Astrocyte (in vitro differentiated cells and primary cell): ENCODE results near the gene OSBPL2. TPM values are rescaled to one million over a fixed set of nuclear protein-coding genes. Genes with fewer than 3 reads are reported as not detected.

Experiments used
- DNase-seq: peaks from one replicate; pipeline ENCODE4 v3.0.0-alpha.2; 2010; ENCODE audit warnings: low read depth
- FAIRE-seq: peaks from 2 replicates; lab custom pipeline; 2011; peaks lifted over from hg19 to GRCh38; lab: Jason Lieb, UNC
- H2AFZ ChIP-seq: 2 replicates; pipeline ENCODE4 v1.6.0; 2012; ENCODE audit warnings: low read depth, low read length, inconsistent platforms
- H3K27ac ChIP-seq: 2 replicates; pipeline ENCODE4 v1.5.1; 2011; ENCODE audit warnings: low read depth, low read length, inconsistent platforms
- H3K27me3 ChIP-seq: 2 replicates; pipeline ENCODE4 v1.6.0; 2011; ENCODE audit warnings: low read length, inconsistent platforms; ENCODE audit not compliant: insufficient read depth
- H3K36me3 ChIP-seq: 2 replicates; pipeline ENCODE4 v1.5.1; 2011; ENCODE audit warnings: low read length, inconsistent platforms; ENCODE audit not compliant: insufficient read depth
- H3K4me1 ChIP-seq: 2 replicates; pipeline ENCODE4 v1.5.1; 2011; ENCODE audit warnings: low read length, inconsistent platforms; ENCODE audit not compliant: insufficient read depth
- H3K4me2 ChIP-seq: 2 replicates; pipeline ENCODE4 v1.6.0; 2012; ENCODE audit warnings: low read length, inconsistent platforms
- H3K4me3 ChIP-seq: 2 replicates; pipeline ENCODE4 v1.5.1; 2011; ENCODE audit warnings: low read depth, mild to moderate bottlenecking, low read length, inconsistent platforms; ENCODE audit not compliant: insufficient read depth
- H3K79me2 ChIP-seq: 2 replicates; pipeline ENCODE4 v1.6.0; 2012; ENCODE audit warnings: mild to moderate bottlenecking, low read length, inconsistent platforms; ENCODE audit not compliant: insufficient read depth
- H3K9ac ChIP-seq: 2 replicates; pipeline ENCODE4 v1.6.0; 2012; ENCODE audit warnings: mild to moderate bottlenecking, low read length, inconsistent platforms
- H3K9me3 ChIP-seq: 2 replicates; pipeline ENCODE4 v1.5.1; 2012; ENCODE audit warnings: low read depth, mild to moderate bottlenecking, low read length, inconsistent platforms; ENCODE audit not compliant: insufficient read depth
- H4K20me1 ChIP-seq: 2 replicates; pipeline ENCODE4 v1.6.0; 2012; ENCODE audit warnings: low read length, inconsistent platforms; ENCODE audit not compliant: insufficient read depth
- H3K27ac Mint-ChIP-seq: one replicate; pipeline ENCODE4 v1.8.0; 2021; ENCODE audit warnings: mild to moderate bottlenecking, mixed read lengths; ENCODE audit not compliant: unreplicated experiment
- H3K27me3 Mint-ChIP-seq: one replicate; pipeline ENCODE4 v1.8.0; 2021; ENCODE audit warnings: low read depth, mixed read lengths; ENCODE audit not compliant: unreplicated experiment
- H3K36me3 Mint-ChIP-seq: one replicate; pipeline ENCODE4 v1.8.0; 2021; ENCODE audit warnings: low read depth, mixed read lengths; ENCODE audit not compliant: unreplicated experiment
- H3K4me1 Mint-ChIP-seq: one replicate; pipeline ENCODE4 v1.8.0; 2021; ENCODE audit warnings: low read depth, mixed read lengths; ENCODE audit not compliant: unreplicated experiment
- H3K4me3 Mint-ChIP-seq: one replicate; pipeline ENCODE4 v1.8.0; 2021; ENCODE audit warnings: mild to moderate bottlenecking, moderate library complexity, mixed read lengths; ENCODE audit not compliant: unreplicated experiment
- H3K9me3 Mint-ChIP-seq: one replicate; pipeline ENCODE4 v1.8.0; 2021; ENCODE audit warnings: mild to moderate bottlenecking, mixed read lengths; ENCODE audit not compliant: unreplicated experiment
- CTCF ChIP-seq: IDR thresholded peaks from 2 replicates; pipeline ENCODE4 v1.5.1; 2011; ENCODE audit warnings: low read depth, mild to moderate bottlenecking, inconsistent platforms, low read length, moderate library complexity; ENCODE audit not compliant: insufficient read depth
- EZH2 ChIP-seq: IDR thresholded peaks from 2 replicates; pipeline ENCODE4 v1.6.1; 2012; ENCODE audit warnings: mild to moderate bottlenecking, low read length, inconsistent platforms; ENCODE audit not compliant: insufficient read depth
- total RNA-seq: library from RNA; stranded (reverse); gene quantifications from 2 replicates; pipeline ENCODE4 v1.2.1, GENCODE V29; 2021

The OSBPL2 gene
- total RNA-seq, 1 donor from 2014 or later = 60.3 TPM

GRCh38 chr20:62303340-62304226 lies 65.3 kb downstream of the OSBPL2 start:
- Histone ChIP-seq H3K27me3 (no peaks in the 10 kb centered on the region), H4K20me1 (peaks cover 54% of the 10 kb centered on the region), H3K9ac (peak overlapping the region; percentile 95), H3K27ac (peak overlapping the region; percentile 65), H3K36me3 (peaks cover 10% of the 10 kb centered on the region), H3K79me2 (peaks cover 48% of the 10 kb centered on the region), H3K4me3 (peak overlapping the region; percentile 99), H2AFZ (no peak overlapping the region), H3K4me1 (peaks cover 19% of the 10 kb centered on the region), H3K9me3 (no peaks in the 10 kb centered on the region), H3K4me2 (peak overlapping the region; percentile 99)
- H3K36me3 Mint-ChIP-seq = peaks cover 6% of the 10 kb centered on the region
- FAIRE-seq (no peak), DNase-seq (no peak)
- no peak for TF ChIP-seq EZH2
- no peak for TF ChIP-seq CTCF
- peak overlapping the region; percentile 88 for H3K27ac Mint-ChIP-seq
- H3K9me3 Mint-ChIP-seq = no peaks in the 10 kb centered on the region
- peaks cover 7% of the 10 kb centered on the region for H3K4me1 Mint-ChIP-seq
- no peaks in the 10 kb centered on the region for H3K27me3 Mint-ChIP-seq
- H3K4me3 Mint-ChIP-seq = peak overlapping the region; percentile 99

GRCh38 chr20:62304331-62305148 lies 66.2 kb downstream of the OSBPL2 start:
- peaks cover 14% of the 10 kb centered on the region for H3K36me3 ChIP-seq
- H4K20me1 ChIP-seq = peaks cover 58% of the 10 kb centered on the region
- FAIRE-seq = no peak
- Mint-ChIP-seq H3K36me3 (peaks cover 6% of the 10 kb centered on the region), H3K4me1 (peaks cover 7% of the 10 kb centered on the region), H3K9me3 (no peaks in the 10 kb centered on the region), H3K27me3 (no peaks in the 10 kb centered on the region), H3K4me3 (peak overlapping the region; percentile 99), H3K27ac (peak overlapping the region; percentile 88)
- H3K9ac ChIP-seq = peak overlapping the region; percentile 95
- no peak for TF ChIP-seq CTCF
- TF ChIP-seq EZH2 = no peak
- peak overlapping the region; percentile 99 for H3K4me3 ChIP-seq
- H3K4me2 ChIP-seq = peak overlapping the region; percentile 99
- no peak for DNase-seq
- no peaks in the 10 kb centered on the region for H3K9me3 ChIP-seq
- H3K79me2 ChIP-seq = peaks cover 48% of the 10 kb centered on the region
- peaks cover 19% of the 10 kb centered on the region for H3K4me1 ChIP-seq
- H3K27me3 ChIP-seq = no peaks in the 10 kb centered on the region
- H2AFZ ChIP-seq = no peak overlapping the region
- H3K27ac ChIP-seq = no peak overlapping the region
